IMR-90 (cell line): ENCODE measurements around the gene MAPKAPK5.

Experiments used
- CTCF ChIP-seq: conservative IDR thresholded peaks from 2 replicates; pipeline ENCODE4 v1.5.1; 2012; ENCODE audit warnings: mild to moderate bottlenecking, low read depth, low read length, improper control_type of control experiment
- POLR2A ChIP-seq: IDR thresholded peaks from 2 replicates; pipeline ENCODE4 v1.6.1; 2012; ENCODE audit warnings: mild to moderate bottlenecking, low read depth, low read length
- RAD21 ChIP-seq: IDR thresholded peaks from 2 replicates; pipeline ENCODE4 v1.6.1; 2012; ENCODE audit warnings: low read length, improper control_type of control experiment
- RCOR1 ChIP-seq: IDR thresholded peaks from 2 replicates; pipeline ENCODE4 v1.6.1; 2012; ENCODE audit warnings: mild to moderate bottlenecking, low read length, improper control_type of control experiment; ENCODE audit not compliant: insufficient replicate concordance
- RFX5 ChIP-seq: IDR thresholded peaks from 2 replicates; pipeline ENCODE4 v1.8.0; 2012; ENCODE audit warnings: low read depth, mild to moderate bottlenecking, low read length, moderate library complexity
- TF ChIP-seq, protein P1 (sequence below): fragments of 150-350 bp; IDR thresholded peaks from 2 replicates; pipeline ENCODE4 v1.6.1; 2016; ENCODE audit warnings: low read depth, mild to moderate bottlenecking, low read length, moderate library complexity, borderline replicate concordance

DNA sequence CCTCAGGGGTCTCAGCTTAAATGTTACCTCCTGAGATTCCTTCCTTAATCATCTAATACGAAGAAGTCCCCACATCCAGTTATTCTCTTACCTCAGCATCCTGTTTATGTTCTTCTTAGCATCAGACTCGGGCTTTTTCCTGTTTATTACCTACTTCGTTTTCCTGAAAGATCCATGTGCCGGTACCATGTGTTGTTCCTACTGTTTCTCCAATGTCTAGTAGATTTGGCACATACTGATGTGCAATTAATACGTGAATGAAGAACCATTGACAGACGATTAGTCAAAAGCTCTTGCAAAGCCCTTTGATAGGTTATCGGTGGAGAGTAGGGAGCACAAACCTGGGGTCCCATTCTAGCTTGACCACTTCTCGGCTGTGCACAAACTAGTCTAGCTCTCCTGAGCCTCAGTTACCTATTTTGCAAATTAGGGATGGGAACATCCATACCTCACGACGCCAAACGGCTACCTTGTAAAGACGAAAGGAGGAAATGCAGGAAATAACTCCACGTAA, 735 bp upstream of the MAPKAPK5 start:
- TF ChIP-seq RAD21, result no peak
- no peak for TF ChIP-seq CTCF
- TF ChIP-seq RCOR1, result no peak
- TF ChIP-seq POLR2A, result no peak
- TF ChIP-seq, protein P1, sequence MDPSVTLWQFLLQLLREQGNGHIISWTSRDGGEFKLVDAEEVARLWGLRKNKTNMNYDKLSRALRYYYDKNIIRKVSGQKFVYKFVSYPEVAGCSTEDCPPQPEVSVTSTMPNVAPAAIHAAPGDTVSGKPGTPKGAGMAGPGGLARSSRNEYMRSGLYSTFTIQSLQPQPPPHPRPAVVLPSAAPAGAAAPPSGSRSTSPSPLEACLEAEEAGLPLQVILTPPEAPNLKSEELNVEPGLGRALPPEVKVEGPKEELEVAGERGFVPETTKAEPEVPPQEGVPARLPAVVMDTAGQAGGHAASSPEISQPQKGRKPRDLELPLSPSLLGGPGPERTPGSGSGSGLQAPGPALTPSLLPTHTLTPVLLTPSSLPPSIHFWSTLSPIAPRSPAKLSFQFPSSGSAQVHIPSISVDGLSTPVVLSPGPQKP, result no peak
- no peak for TF ChIP-seq RFX5
